Keratinocyte (primary cell): ENCODE measurements around the gene COMT.

Experiments
- EZH2 ChIP-seq: IDR thresholded peaks from one replicate; pipeline ENCODE4 v1.6.1; 2012; ENCODE audit warnings: inconsistent platforms, mild to moderate bottlenecking, low read length, moderate library complexity
- TF ChIP-seq, protein P1 (sequence below), 3 experiments: IDR thresholded peaks in 1 of 3; conservative IDR thresholded peaks in 1 of 3; optimal IDR thresholded peaks in 1 of 3; 2 replicates in 2 of 3; 3 replicates in 1 of 3; pipeline versions ENCODE3 to v1.5.1; 2011; ENCODE audit warnings: low read length in 3 of 3, mild to moderate bottlenecking in 3 of 3, moderate library complexity in 2 of 3, control low read depth in 1 of 3, inconsistent platforms in 1 of 3; ENCODE audit not compliant: insufficient read depth in 2 of 3; ENCODE audit errors: extremely low read depth in 1 of 3

DNA sequence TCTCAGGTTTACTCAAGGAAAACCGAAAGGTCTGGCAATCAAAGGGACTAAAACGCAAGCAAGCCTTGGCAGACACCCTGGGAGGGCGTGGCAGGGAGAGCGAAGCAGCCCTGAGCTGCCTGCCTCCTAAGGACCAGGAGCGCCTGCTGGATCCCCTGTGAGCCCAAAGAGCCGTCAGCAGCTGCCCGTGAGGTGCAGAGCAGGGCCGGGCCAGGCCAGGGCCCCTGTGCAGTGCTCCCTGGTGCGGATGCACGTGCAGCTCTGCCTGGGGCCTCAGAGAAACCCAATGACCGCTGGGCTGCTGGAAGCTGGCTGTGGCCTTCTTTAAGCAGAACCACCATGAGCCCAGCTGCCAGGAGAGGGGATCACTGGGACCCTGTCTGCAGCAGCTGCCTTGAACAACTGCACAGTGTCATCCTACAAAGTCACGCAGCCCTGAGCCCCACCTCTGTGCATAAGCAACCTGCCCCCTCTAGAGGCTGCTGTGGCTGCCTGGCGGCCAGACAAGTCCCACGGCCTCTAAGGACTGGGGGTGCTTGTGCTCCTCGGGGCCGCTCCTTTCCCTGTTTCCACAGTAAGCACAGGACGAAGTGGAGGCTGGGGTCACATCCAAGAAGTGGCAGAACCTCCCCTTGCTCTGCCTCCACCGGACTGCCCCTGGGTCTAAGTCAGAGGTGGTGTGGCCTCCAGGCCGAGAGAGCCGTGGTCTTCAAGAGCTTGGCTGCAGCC, 29.1 kb upstream of the COMT start:
- TF ChIP-seq, protein P1, sequence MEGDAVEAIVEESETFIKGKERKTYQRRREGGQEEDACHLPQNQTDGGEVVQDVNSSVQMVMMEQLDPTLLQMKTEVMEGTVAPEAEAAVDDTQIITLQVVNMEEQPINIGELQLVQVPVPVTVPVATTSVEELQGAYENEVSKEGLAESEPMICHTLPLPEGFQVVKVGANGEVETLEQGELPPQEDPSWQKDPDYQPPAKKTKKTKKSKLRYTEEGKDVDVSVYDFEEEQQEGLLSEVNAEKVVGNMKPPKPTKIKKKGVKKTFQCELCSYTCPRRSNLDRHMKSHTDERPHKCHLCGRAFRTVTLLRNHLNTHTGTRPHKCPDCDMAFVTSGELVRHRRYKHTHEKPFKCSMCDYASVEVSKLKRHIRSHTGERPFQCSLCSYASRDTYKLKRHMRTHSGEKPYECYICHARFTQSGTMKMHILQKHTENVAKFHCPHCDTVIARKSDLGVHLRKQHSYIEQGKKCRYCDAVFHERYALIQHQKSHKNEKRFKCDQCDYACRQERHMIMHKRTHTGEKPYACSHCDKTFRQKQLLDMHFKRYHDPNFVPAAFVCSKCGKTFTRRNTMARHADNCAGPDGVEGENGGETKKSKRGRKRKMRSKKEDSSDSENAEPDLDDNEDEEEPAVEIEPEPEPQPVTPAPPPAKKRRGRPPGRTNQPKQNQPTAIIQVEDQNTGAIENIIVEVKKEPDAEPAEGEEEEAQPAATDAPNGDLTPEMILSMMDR (optimal IDR thresholded peaks at IDR 0.05 in 1 of 3, IDR thresholded peaks at IDR 0.05 in 1 of 3, conservative IDR thresholded peaks at IDR 0.05 in 1 of 3; ENCODE audit: extremely low read depth in 1 of 3, insufficient read depth in 2 of 3, low read length in 3 of 3) = no peak
- no peak for TF ChIP-seq EZH2
